Activated T-helper 17 cell treated with anti-CD3 and anti-CD28 coated beads, Interleukin-2, amount 50 U/mL, for 72 hours (primary cell): ENCODE results near the gene FAM240A. TPM values are rescaled to one million over a fixed set of nuclear protein-coding genes. Genes with fewer than 3 reads are reported as not detected.

Experiments used
- ATAC-seq: fragments of 150-1000 bp; cut with Tn5 transposase; replicated peaks from 2 replicates; pipeline ENCODE4 v1.10.0; 2021; ENCODE audit warnings: mild to moderate bottlenecking, moderate library complexity
- H3K27ac Mint-ChIP-seq: one replicate; pipeline ENCODE4 v1.8.0; 2022; ENCODE audit warnings: mixed read lengths
- H3K27me3 Mint-ChIP-seq: one replicate; pipeline ENCODE4 v1.8.0; 2022; ENCODE audit warnings: mixed read lengths
- H3K36me3 Mint-ChIP-seq: one replicate; pipeline ENCODE4 v1.8.0; 2022; ENCODE audit warnings: low read depth, mild to moderate bottlenecking, mixed read lengths
- H3K4me1 Mint-ChIP-seq: one replicate; pipeline ENCODE4 v1.8.0; 2022; ENCODE audit warnings: mixed read lengths
- H3K4me3 Mint-ChIP-seq: one replicate; pipeline ENCODE4 v1.8.0; 2022; ENCODE audit warnings: mild to moderate bottlenecking, mixed read lengths
- H3K9me3 Mint-ChIP-seq: one replicate; pipeline ENCODE4 v1.8.0; 2022; ENCODE audit warnings: mixed read lengths
- total RNA-seq, 2 donors: library from RNA; stranded (reverse); gene quantifications; one replicate each; pipeline ENCODE4 v1.2.3, GENCODE V29; 2022

Gene FAM240A
- total RNA-seq, 2 donors from 2014 or later, result not detected

GRCh38 chr3:46604127-46604526, 8.2 kb upstream of the FAM240A start:
- H3K9me3 Mint-ChIP-seq, result no peaks in the 10 kb centered on the region
- no peaks in the 10 kb centered on the region for H3K4me1 Mint-ChIP-seq
- H3K27me3 Mint-ChIP-seq, result peaks cover 9% of the 10 kb centered on the region
- ATAC-seq, result no peak
- no peaks in the 10 kb centered on the region for H3K36me3 Mint-ChIP-seq
- no peak overlapping the region for H3K4me3 Mint-ChIP-seq
- no peak overlapping the region for H3K27ac Mint-ChIP-seq

GRCh38 chr3:46607603-46608028, 4.7 kb upstream of the FAM240A start:
- H3K4me1 Mint-ChIP-seq, result no peaks in the 10 kb centered on the region
- peaks cover 13% of the 10 kb centered on the region for H3K27me3 Mint-ChIP-seq
- H3K27ac Mint-ChIP-seq, result no peak overlapping the region
- no peak for ATAC-seq
- H3K36me3 Mint-ChIP-seq, result no peaks in the 10 kb centered on the region
- no peak overlapping the region for H3K4me3 Mint-ChIP-seq
- no peaks in the 10 kb centered on the region for H3K9me3 Mint-ChIP-seq

GRCh38 chr3:46609212-46609721, 3.1 kb upstream of the FAM240A start:
- no peaks in the 10 kb centered on the region for H3K4me1 Mint-ChIP-seq
- H3K9me3 Mint-ChIP-seq, result no peaks in the 10 kb centered on the region
- no peak overlapping the region for H3K4me3 Mint-ChIP-seq
- H3K27ac Mint-ChIP-seq, result no peak overlapping the region
- no peak for ATAC-seq
- peaks cover 14% of the 10 kb centered on the region for H3K27me3 Mint-ChIP-seq
- no peaks in the 10 kb centered on the region for H3K36me3 Mint-ChIP-seq

GRCh38 chr3:46609944-46610722, 2.2 kb upstream of the FAM240A start:
- H3K27ac Mint-ChIP-seq, result no peak overlapping the region
- no peaks in the 10 kb centered on the region for H3K36me3 Mint-ChIP-seq
- no peaks in the 10 kb centered on the region for H3K9me3 Mint-ChIP-seq
- no peak overlapping the region for H3K4me3 Mint-ChIP-seq
- no peak for ATAC-seq
- peaks cover 16% of the 10 kb centered on the region for H3K27me3 Mint-ChIP-seq
- H3K4me1 Mint-ChIP-seq, result no peaks in the 10 kb centered on the region

GRCh38 chr3:46613313-46614005, 1.1 kb downstream of the FAM240A start:
- no peaks in the 10 kb centered on the region for H3K36me3 Mint-ChIP-seq
- H3K27me3 Mint-ChIP-seq, result peaks cover 20% of the 10 kb centered on the region
- no peak for ATAC-seq
- H3K9me3 Mint-ChIP-seq, result no peaks in the 10 kb centered on the region
- H3K4me3 Mint-ChIP-seq, result no peak overlapping the region
- H3K4me1 Mint-ChIP-seq, result no peaks in the 10 kb centered on the region
- no peak overlapping the region for H3K27ac Mint-ChIP-seq

GRCh38 chr3:46614431-46614830, 2.1 kb downstream of the FAM240A start:
- Mint-ChIP-seq H3K4me3 (no peak overlapping the region), H3K4me1 (no peaks in the 10 kb centered on the region), H3K27me3 (peaks cover 20% of the 10 kb centered on the region), H3K9me3 (no peaks in the 10 kb centered on the region), H3K36me3 (no peaks in the 10 kb centered on the region), H3K27ac (no peak overlapping the region)
- ATAC-seq, result no peak

- ATAC-seq, result no peak
- H3K36me3 Mint-ChIP-seq, result no peaks in the 10 kb centered on the region
- peaks cover 20% of the 10 kb centered on the region for H3K27me3 Mint-ChIP-seq
- H3K4me3 Mint-ChIP-seq, result no peak overlapping the region
- H3K27ac Mint-ChIP-seq, result no peak overlapping the region
- no peaks in the 10 kb centered on the region for H3K9me3 Mint-ChIP-seq
- H3K4me1 Mint-ChIP-seq, result no peaks in the 10 kb centered on the region
These were observed 2.9 kb downstream of the FAM240A start for GRCh38 chr3:46615050-46615775.

GRCh38 chr3:46615976-46616375, 3.7 kb downstream of the FAM240A start:
- no peaks in the 10 kb centered on the region for H3K9me3 Mint-ChIP-seq
- H3K36me3 Mint-ChIP-seq, result no peaks in the 10 kb centered on the region
- no peak overlapping the region for H3K4me3 Mint-ChIP-seq
- no peak overlapping the region for H3K27ac Mint-ChIP-seq
- H3K4me1 Mint-ChIP-seq, result no peaks in the 10 kb centered on the region
- no peak for ATAC-seq
- peaks cover 15% of the 10 kb centered on the region for H3K27me3 Mint-ChIP-seq

- Mint-ChIP-seq H3K27me3 (peaks cover 11% of the 10 kb centered on the region), H3K27ac (no peak overlapping the region), H3K9me3 (no peaks in the 10 kb centered on the region), H3K4me1 (no peaks in the 10 kb centered on the region), H3K36me3 (no peaks in the 10 kb centered on the region), H3K4me3 (no peak overlapping the region)
- ATAC-seq, result no peak
These were observed 5.6 kb downstream of the FAM240A start for GRCh38 chr3:46617941-46618340.

GRCh38 chr3:46619845-46620778, 7.8 kb downstream of the FAM240A start:
- H3K36me3 Mint-ChIP-seq, result no peaks in the 10 kb centered on the region
- peaks cover 15% of the 10 kb centered on the region for H3K27me3 Mint-ChIP-seq

GRCh38 chr3:46624533-46624932, 12.2 kb downstream of the FAM240A start:
- Mint-ChIP-seq H3K27ac (no peak overlapping the region), H3K4me3 (no peak overlapping the region), H3K27me3 (peaks cover 6% of the 10 kb centered on the region), H3K36me3 (no peaks in the 10 kb centered on the region), H3K9me3 (no peaks in the 10 kb centered on the region), H3K4me1 (no peaks in the 10 kb centered on the region)
- ATAC-seq, result no peak

More at GRCh38 chr3:46619845-46620778, 7.8 kb downstream of the FAM240A start:
- ATAC-seq, result no peak
- no peaks in the 10 kb centered on the region for H3K4me1 Mint-ChIP-seq
- H3K27ac Mint-ChIP-seq, result no peak overlapping the region
- H3K9me3 Mint-ChIP-seq, result no peaks in the 10 kb centered on the region
- H3K4me3 Mint-ChIP-seq, result no peak overlapping the region

GRCh38 chr3:46624975-46625490, 12.7 kb downstream of the FAM240A start:
- Mint-ChIP-seq H3K36me3 (no peaks in the 10 kb centered on the region), H3K9me3 (no peaks in the 10 kb centered on the region), H3K4me1 (no peaks in the 10 kb centered on the region), H3K27me3 (peaks cover 6% of the 10 kb centered on the region), H3K27ac (no peak overlapping the region), H3K4me3 (no peak overlapping the region)
- ATAC-seq, result no peak

- no peaks in the 10 kb centered on the region for H3K9me3 Mint-ChIP-seq
- H3K27ac Mint-ChIP-seq, result no peak overlapping the region
These were observed 13.7 kb downstream of the FAM240A start for GRCh38 chr3:46626039-46626438.

More at GRCh38 chr3:46626039-46626438, 13.7 kb downstream of the FAM240A start:
- H3K4me3 Mint-ChIP-seq, result no peak overlapping the region
- H3K27me3 Mint-ChIP-seq, result peaks cover 6% of the 10 kb centered on the region
- no peak for ATAC-seq
- H3K36me3 Mint-ChIP-seq, result no peaks in the 10 kb centered on the region
- H3K4me1 Mint-ChIP-seq, result no peaks in the 10 kb centered on the region
